Endothelial cell of umbilical vein (primary cell): ENCODE measurements around the gene CCR8. TPM values are rescaled to one million over a fixed set of nuclear protein-coding genes. Genes with fewer than 3 reads are reported as not detected.

ENCODE experiments used
- BruUV-seq: library from RNA; stranded (reverse); fragments of 400-500 nt; replicated peaks from 2 replicates; lab custom pipeline; 2021; lab: Mats Ljungman, UMichigan
- CTCF ChIA-PET: fragments of 300-600, 350-600 bp; sonication (Branson Sonifier 250); formaldehyde crosslinking; loops from one replicate; lab custom pipeline; 2021; ENCODE audit warnings: antibody characterized with exemption, inconsistent platforms; lab: Charles Lee
- POLR2A ChIA-PET: fragments of 300-600, 350-600 bp; sonication (Branson Sonifier 250); formaldehyde crosslinking; loops from one replicate; lab custom pipeline; 2021; ENCODE audit warnings: antibody characterized with exemption, inconsistent platforms; lab: Charles Lee
- DNase-seq: peaks from one replicate; pipeline ENCODE4 v3.0.0-alpha.2; 2011; ENCODE audit warnings: low read depth, low spot score
- FAIRE-seq: peaks from 2 replicates; lab custom pipeline; 2011; peaks lifted over from hg19 to GRCh38; lab: Jason Lieb, UNC
- H2AFZ ChIP-seq: 2 replicates; pipeline ENCODE4 v1.6.0; 2012; ENCODE audit warnings: low read depth, low read length, control low read depth, inconsistent platforms
- H3K27ac ChIP-seq: 2 replicates; pipeline ENCODE4 v1.5.1; 2011; ENCODE audit warnings: low read depth, mild to moderate bottlenecking, control low read depth, low read length, moderate library complexity; ENCODE audit not compliant: insufficient read depth
- H3K27me3 ChIP-seq, 2 experiments: 2 replicates each; pipeline versions ENCODE4 v1.6.0 to v1.6.1; 2011; ENCODE audit warnings: low read length in 2 of 2, mixed read lengths in 1 of 2; ENCODE audit not compliant: control insufficient read depth in 2 of 2, insufficient read depth in 2 of 2
- H3K36me3 ChIP-seq, 2 experiments: 2 replicates in 1 of 2; 3 replicates in 1 of 2; pipeline ENCODE4 v1.5.1; 2011; ENCODE audit warnings: low read length in 2 of 2, mild to moderate bottlenecking in 1 of 2, moderate library complexity in 1 of 2; ENCODE audit not compliant: control insufficient read depth in 2 of 2, insufficient read depth in 2 of 2; ENCODE audit errors: extremely low read depth in 1 of 2
- H3K4me1 ChIP-seq: 3 replicates; pipeline ENCODE4 v1.5.1; 2011; ENCODE audit warnings: mild to moderate bottlenecking, low read length; ENCODE audit not compliant: control insufficient read depth, insufficient read depth; ENCODE audit errors: extremely low read depth
- H3K4me2 ChIP-seq: 2 replicates; pipeline ENCODE4 v1.6.1; 2011; ENCODE audit warnings: low read length, control low read depth, mixed read lengths; ENCODE audit not compliant: insufficient read depth
- H3K4me3 ChIP-seq, 3 experiments: fragments of 200-600 bp in 1 of 3; sonication (generic), shearing (Covaris generic) in 1 of 3; replicated peaks in 1 of 3; 2 replicates each; pipeline ENCODE4 v1.5.1; 2011 to 2016; ENCODE audit warnings: control low read depth in 3 of 3, low read length in 3 of 3, mild to moderate bottlenecking in 2 of 3, inconsistent platforms in 1 of 3, low read depth in 1 of 3, moderate library complexity in 1 of 3; ENCODE audit not compliant: insufficient read depth in 1 of 3
- H3K79me2 ChIP-seq: 2 replicates; pipeline ENCODE4 v1.6.0; 2012; ENCODE audit warnings: low read length, inconsistent platforms; ENCODE audit not compliant: control insufficient read depth, insufficient read depth
- H3K9ac ChIP-seq: replicated peaks from 2 replicates; pipeline ENCODE3; 2011; ENCODE audit warnings: low read length, control low read depth; ENCODE audit not compliant: insufficient read depth; ENCODE audit errors: extremely low read depth
- H3K9me1 ChIP-seq: replicated peaks from 3 replicates; pipeline ENCODE4 v1.6.0; 2011; ENCODE audit warnings: mild to moderate bottlenecking, low read length; ENCODE audit not compliant: control insufficient read depth, insufficient read depth; ENCODE audit errors: extremely low read depth
- H3K9me3 ChIP-seq: replicated peaks from 2 replicates; pipeline ENCODE4 v1.5.1; 2012; ENCODE audit warnings: low read length, inconsistent platforms; ENCODE audit not compliant: control insufficient read depth, insufficient read depth
- H4K20me1 ChIP-seq: replicated peaks from 2 replicates; pipeline ENCODE3; 2011; ENCODE audit warnings: mild to moderate bottlenecking, low read length; ENCODE audit not compliant: control insufficient read depth, insufficient read depth; ENCODE audit errors: extremely low read depth
- EZH2 ChIP-seq: IDR thresholded peaks from 2 replicates; pipeline ENCODE4 v1.6.1; 2012; ENCODE audit warnings: borderline replicate concordance, low read depth, mild to moderate bottlenecking, moderate library complexity, low read length, inconsistent platforms; ENCODE audit not compliant: severe bottlenecking
- FOS ChIP-seq: IDR thresholded peaks from 2 replicates; pipeline ENCODE4 v1.6.1; 2011; ENCODE audit warnings: mild to moderate bottlenecking, low read length, moderate library complexity, borderline replicate concordance; ENCODE audit not compliant: insufficient read depth
- GATA2 ChIP-seq: IDR thresholded peaks from 2 replicates; pipeline ENCODE4 v1.7.0; 2011; ENCODE audit warnings: low read depth, mild to moderate bottlenecking, moderate library complexity, mixed read lengths, low read length; ENCODE audit not compliant: insufficient read length, insufficient read depth
- JUN ChIP-seq: IDR thresholded peaks from 2 replicates; pipeline ENCODE4 v1.6.1; 2011; ENCODE audit warnings: borderline replicate concordance, low read depth; ENCODE audit not compliant: insufficient read length, insufficient read depth
- MAX ChIP-seq: IDR thresholded peaks from 2 replicates; pipeline ENCODE4 v1.6.1; 2011; ENCODE audit not compliant: insufficient read depth, insufficient read length
- MYC ChIP-seq: IDR thresholded peaks from one replicate; pipeline ENCODE4 v1.6.1; 2011; ENCODE audit warnings: mild to moderate bottlenecking, low read depth, low read length
- POLR2A ChIP-seq: IDR thresholded peaks from 2 replicates; pipeline ENCODE4 v1.6.1; 2012; ENCODE audit warnings: low read depth, mild to moderate bottlenecking, control low read depth, low read length
- POLR2AphosphoS5 ChIP-seq: IDR thresholded peaks from 2 replicates; pipeline ENCODE4 v1.6.1; 2012; ENCODE audit warnings: low read depth, mild to moderate bottlenecking, control low read depth, low read length, moderate library complexity; ENCODE audit not compliant: insufficient read depth
- dilution Hi-C: fragments of 300-500 bp; cut with MboI; formaldehyde crosslinking; loops from one replicate; pipeline ENCODE4 v1.15.0; 2019; ENCODE audit warnings: low sequenced_read_pairs; ENCODE audit not compliant: extremely low pct_ligation_motif_present
- intact Hi-C: fragments of 100-400 bp; cut with micrococcal nuclease; formaldehyde crosslinking; loops from one replicate; pipeline ENCODE4 v1.10.0; 2022
- polyA plus RNA-seq, 4 experiments: library from polyadenylated mRNA; depleted of rRNA in 3 of 4; stranded (reverse) in 3 of 4; unstranded in 1 of 4; fragments of >200 nt; gene quantifications; 2 replicates each; pipeline versions ENCODE4 v1.2.1 to v1.2.3, GENCODE V29; 2011 to 2012; ENCODE audit warnings: missing spikeins in 1 of 4
- total RNA-seq: library from RNA; stranded (reverse); gene quantifications from 2 replicates; pipeline ENCODE4 v1.2.3, GENCODE V29; 2021
- TF ChIP-seq, protein P1 (sequence below), 2 donors: IDR thresholded peaks; 1 replicate in 1 of 2; 2 replicates in 1 of 2; pipeline ENCODE4 v1.5.1; 2011; ENCODE audit warnings: low read length in 2 of 2, mild to moderate bottlenecking in 2 of 2, moderate library complexity in 2 of 2, control low read depth in 1 of 2, inconsistent platforms in 1 of 2, low read depth in 1 of 2; ENCODE audit not compliant: insufficient read depth in 1 of 2; ENCODE audit errors: extremely low read depth in 1 of 2

The CCR8 gene
- total and polyA plus RNA-seq, 2 donors (not counting 3 experiments of a cell fraction or from before 2014, with no cell fraction given), result not detected

DNA sequence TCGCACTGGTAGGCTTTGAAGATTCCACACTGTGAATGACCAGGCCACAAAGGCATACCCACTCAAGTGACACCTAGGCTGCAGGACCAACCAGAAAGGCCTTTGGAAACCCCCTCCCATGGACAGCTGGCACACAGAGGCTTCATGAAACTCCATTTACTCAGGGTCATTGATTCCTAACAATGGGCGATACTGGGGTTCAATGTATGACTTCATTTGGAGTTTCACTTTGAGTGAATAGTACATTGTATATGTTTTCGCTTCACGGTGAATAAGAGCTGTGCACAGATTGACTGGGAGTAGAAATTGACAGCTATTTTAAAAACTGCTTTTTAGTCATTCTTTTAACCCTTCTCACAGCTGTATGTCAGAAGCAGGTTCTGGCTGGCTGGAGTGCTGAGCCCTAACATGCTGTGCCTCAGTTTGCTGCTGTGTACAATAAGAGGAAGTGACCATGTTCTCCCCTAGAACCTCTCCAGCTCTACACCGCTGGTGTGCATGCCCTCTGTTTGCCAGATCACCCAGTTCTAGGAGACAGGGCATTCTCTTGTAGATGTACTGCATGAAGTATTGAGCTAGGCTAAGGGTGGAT is 34.2 kb upstream of the CCR8 start:
- no peak for TF ChIP-seq FOS
- TF ChIP-seq POLR2AphosphoS5, result no peak
- no peak for TF ChIP-seq GATA2
- no peak for TF ChIP-seq JUN
- TF ChIP-seq EZH2, result no peak
- no peak for TF ChIP-seq MAX
- TF ChIP-seq, protein P1, sequence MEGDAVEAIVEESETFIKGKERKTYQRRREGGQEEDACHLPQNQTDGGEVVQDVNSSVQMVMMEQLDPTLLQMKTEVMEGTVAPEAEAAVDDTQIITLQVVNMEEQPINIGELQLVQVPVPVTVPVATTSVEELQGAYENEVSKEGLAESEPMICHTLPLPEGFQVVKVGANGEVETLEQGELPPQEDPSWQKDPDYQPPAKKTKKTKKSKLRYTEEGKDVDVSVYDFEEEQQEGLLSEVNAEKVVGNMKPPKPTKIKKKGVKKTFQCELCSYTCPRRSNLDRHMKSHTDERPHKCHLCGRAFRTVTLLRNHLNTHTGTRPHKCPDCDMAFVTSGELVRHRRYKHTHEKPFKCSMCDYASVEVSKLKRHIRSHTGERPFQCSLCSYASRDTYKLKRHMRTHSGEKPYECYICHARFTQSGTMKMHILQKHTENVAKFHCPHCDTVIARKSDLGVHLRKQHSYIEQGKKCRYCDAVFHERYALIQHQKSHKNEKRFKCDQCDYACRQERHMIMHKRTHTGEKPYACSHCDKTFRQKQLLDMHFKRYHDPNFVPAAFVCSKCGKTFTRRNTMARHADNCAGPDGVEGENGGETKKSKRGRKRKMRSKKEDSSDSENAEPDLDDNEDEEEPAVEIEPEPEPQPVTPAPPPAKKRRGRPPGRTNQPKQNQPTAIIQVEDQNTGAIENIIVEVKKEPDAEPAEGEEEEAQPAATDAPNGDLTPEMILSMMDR (IDR thresholded peaks at IDR 0.05; ENCODE audit: extremely low read depth in 1 of 2, insufficient read depth in 1 of 2, low read depth in 1 of 2, low read length in 2 of 2), result no peak
- TF ChIP-seq POLR2A, result no peak
- no peak for TF ChIP-seq MYC
- FAIRE-seq (no peak), DNase-seq (no peak)
- ChIA-PET CTCF (interaction anchor here (0.9 to 1.5 kb wide), 5 partner anchors 9 to 296 kb away, joined by 3 to 5 read pairs (median 3); no protein-coding TSS in a partner anchor), POLR2A (no interaction called here)
- Histone ChIP-seq H3K9me1 (no peaks in the 10 kb centered on the region), H3K4me2 (no peak overlapping the region), H3K4me3 (no peak overlapping the region), H3K36me3 (no peaks in the 10 kb centered on the region), H3K27me3 (no peaks in the 10 kb centered on the region), H4K20me1 (no peaks in the 10 kb centered on the region), H3K27ac (no peak overlapping the region), H3K4me1 (no peaks in the 10 kb centered on the region), H2AFZ (no peak overlapping the region), H3K9me3 (no peaks in the 10 kb centered on the region), H3K9ac (no peak overlapping the region), H3K79me2 (no peaks in the 10 kb centered on the region)
- dilution Hi-C loops (no loop called here), intact Hi-C loops (no loop called here)
- no TSS peak for BruUV-seq
